WTC11 (cell line): ENCODE results near the gene BORCS5. TPM values are rescaled to one million over a fixed set of nuclear protein-coding genes. Genes with fewer than 3 reads are reported as not detected.

Experiments used
- ATAC-seq: fragments of 200-7000 bp; cut with Tn5 transposase; 2 replicates; pipeline ENCODE4 v1.10.0; 2021; ENCODE audit warnings: mild to moderate bottlenecking, moderate library complexity
- CTCF ChIA-PET: fragments of 300-600 bp; sonication (Branson Sonifier 250); formaldehyde crosslinking; loops from one replicate; lab custom pipeline; 2021; ENCODE audit warnings: antibody characterized with exemption; lab: Charles Lee
- POLR2A ChIA-PET: fragments of 350-600 bp; sonication (Branson Sonifier 250); formaldehyde crosslinking; loops from one replicate; lab custom pipeline; 2021; ENCODE audit warnings: antibody characterized with exemption; lab: Charles Lee
- DNase-seq: peaks from one replicate; pipeline ENCODE4 v3.0.0; 2021; ENCODE audit warnings: low spot score
- H3K27ac Mint-ChIP-seq: 2 replicates; pipeline ENCODE4 v1.8.0; 2021; ENCODE audit warnings: mixed read lengths
- H3K27me3 Mint-ChIP-seq: 2 replicates; pipeline ENCODE4 v1.8.0; 2021; ENCODE audit warnings: low read depth, mild to moderate bottlenecking, moderate library complexity, mixed read lengths
- H3K36me3 Mint-ChIP-seq: 2 replicates; pipeline ENCODE4 v1.8.0; 2021; ENCODE audit warnings: mixed read lengths
- H3K4me1 Mint-ChIP-seq: 2 replicates; pipeline ENCODE4 v1.8.0; 2022; ENCODE audit warnings: mixed read lengths
- H3K4me3 Mint-ChIP-seq: 2 replicates; pipeline ENCODE4 v1.8.0; 2021; ENCODE audit warnings: mild to moderate bottlenecking, moderate library complexity, mixed read lengths
- H3K9me3 Mint-ChIP-seq: 2 replicates; pipeline ENCODE4 v1.8.0; 2021; ENCODE audit warnings: mixed read lengths
- ATF1 ChIP-seq: sonication (generic); formaldehyde crosslinking; IDR thresholded peaks from 2 replicates; pipeline ENCODE4 v1.8.1; 2023; ENCODE audit warnings: mild to moderate bottlenecking, moderate library complexity, missing genetic modification reagents
- CREM ChIP-seq: sonication (generic); formaldehyde crosslinking; IDR thresholded peaks from 2 replicates; pipeline ENCODE4 v1.8.1; 2022; ENCODE audit warnings: mild to moderate bottlenecking, missing genetic modification reagents, moderate library complexity
- ELF4 ChIP-seq: sonication (generic); formaldehyde crosslinking; IDR thresholded peaks from 2 replicates; pipeline ENCODE4 v1.8.1; 2022; ENCODE audit warnings: low read depth, mild to moderate bottlenecking, moderate library complexity, missing genetic modification reagents
- FOXK1 ChIP-seq: sonication (generic); formaldehyde crosslinking; IDR thresholded peaks from 2 replicates; pipeline ENCODE4 v1.8.0; 2022; ENCODE audit warnings: mild to moderate bottlenecking, moderate library complexity, missing genetic modification reagents
- GRHL2 ChIP-seq: fragments of 250-450 bp; sonication (Bioruptor Pico); IDR thresholded peaks from 2 replicates; pipeline ENCODE4 v1.8.0; 2022; ENCODE audit warnings: mild to moderate bottlenecking, moderate library complexity; ENCODE audit not compliant: insufficient replicate concordance, severe bottlenecking
- GTF2I ChIP-seq: fragments of 250-450 bp; sonication (Bioruptor Pico); conservative IDR thresholded peaks from 2 replicates; pipeline ENCODE4 v1.4.0; 2021; ENCODE audit warnings: mild to moderate bottlenecking
- NR1H2 ChIP-seq: sonication (generic); formaldehyde crosslinking; IDR thresholded peaks from 2 replicates; pipeline ENCODE4 v1.9.0; 2021; ENCODE audit warnings: mild to moderate bottlenecking, moderate library complexity, missing genetic modification reagents
- NR2C2 ChIP-seq: sonication (generic); formaldehyde crosslinking; IDR thresholded peaks from 2 replicates; pipeline ENCODE4 v1.8.0; 2022; ENCODE audit warnings: mild to moderate bottlenecking, missing genetic modification reagents
- NR3C1 ChIP-seq: sonication (generic); formaldehyde crosslinking; conservative IDR thresholded peaks from 2 replicates; pipeline ENCODE4 v1.8.1; 2023; ENCODE audit warnings: low read depth, mild to moderate bottlenecking, missing genetic modification reagents
- SOX15 ChIP-seq: fragments of 250-450 bp; sonication (Bioruptor Pico); IDR thresholded peaks from 2 replicates; pipeline ENCODE4 v1.9.0; 2021; ENCODE audit warnings: mild to moderate bottlenecking
- SP1 ChIP-seq: sonication (generic); formaldehyde crosslinking; conservative IDR thresholded peaks from 2 replicates; pipeline ENCODE4 v1.8.1; 2022; ENCODE audit warnings: missing genetic modification reagents
- TEAD4 ChIP-seq: sonication (generic); formaldehyde crosslinking; IDR thresholded peaks from 2 replicates; pipeline ENCODE4 v1.8.0; 2022; ENCODE audit warnings: mild to moderate bottlenecking, missing genetic modification reagents
- ZNF121 ChIP-seq: sonication (generic); formaldehyde crosslinking; IDR thresholded peaks from 2 replicates; pipeline ENCODE4 v1.8.0; 2023; ENCODE audit warnings: missing genetic modification reagents
- ZNF138 ChIP-seq: sonication (generic); formaldehyde crosslinking; conservative IDR thresholded peaks from 2 replicates; pipeline ENCODE4 v1.8.1; 2022; ENCODE audit warnings: mild to moderate bottlenecking, moderate library complexity, missing genetic modification reagents
- ZNF219 ChIP-seq: sonication (generic); formaldehyde crosslinking; IDR thresholded peaks from 2 replicates; pipeline ENCODE4 v1.8.0; 2023; ENCODE audit warnings: missing genetic modification reagents, mild to moderate bottlenecking, borderline replicate concordance
- total RNA-seq: library from RNA; stranded (reverse); gene quantifications from 3 replicates; pipeline ENCODE4 v1.2.3, GENCODE V29; 2021
- TF ChIP-seq, protein P1 (sequence below): fragments of 250-450 bp; sonication (Bioruptor Pico); IDR thresholded peaks from 2 replicates; pipeline ENCODE4 v1.9.0; 2021; ENCODE audit warnings: mild to moderate bottlenecking
- TF ChIP-seq, protein P2 (sequence below): sonication (generic); formaldehyde crosslinking; IDR thresholded peaks from 2 replicates; pipeline ENCODE4 v1.8.1; 2023; ENCODE audit warnings: mild to moderate bottlenecking, missing genetic modification reagents
- TF ChIP-seq, protein P3 (sequence below): sonication (generic); formaldehyde crosslinking; IDR thresholded peaks from 2 replicates; pipeline ENCODE4 v1.8.1; 2022; ENCODE audit warnings: missing genetic modification reagents, borderline replicate concordance
- TF ChIP-seq, protein P4 (sequence below): sonication (generic); formaldehyde crosslinking; IDR thresholded peaks from 2 replicates; pipeline ENCODE4 v1.8.1; 2022; ENCODE audit warnings: low read depth, missing genetic modification reagents, borderline replicate concordance
- TF ChIP-seq, protein P5 (sequence below): fragments of 250-450 bp; sonication (Bioruptor Pico); IDR thresholded peaks from 2 replicates; pipeline ENCODE4 v1.9.0; 2021; ENCODE audit warnings: mild to moderate bottlenecking
- TF ChIP-seq, protein P6 (sequence below): sonication (generic); formaldehyde crosslinking; conservative IDR thresholded peaks from 2 replicates; pipeline ENCODE4 v1.8.1; 2023; ENCODE audit warnings: mild to moderate bottlenecking, low read depth, missing genetic modification reagents, moderate library complexity
- TF ChIP-seq, protein P7 (sequence below): fragments of 250-450 bp; sonication (Bioruptor Pico); IDR thresholded peaks from 2 replicates; pipeline ENCODE4 v2.1.2; 2022; ENCODE audit warnings: mild to moderate bottlenecking, moderate library complexity

Gene BORCS5
- total RNA-seq, 1 experiment from 2014 or later = 16.4 TPM

DNA sequence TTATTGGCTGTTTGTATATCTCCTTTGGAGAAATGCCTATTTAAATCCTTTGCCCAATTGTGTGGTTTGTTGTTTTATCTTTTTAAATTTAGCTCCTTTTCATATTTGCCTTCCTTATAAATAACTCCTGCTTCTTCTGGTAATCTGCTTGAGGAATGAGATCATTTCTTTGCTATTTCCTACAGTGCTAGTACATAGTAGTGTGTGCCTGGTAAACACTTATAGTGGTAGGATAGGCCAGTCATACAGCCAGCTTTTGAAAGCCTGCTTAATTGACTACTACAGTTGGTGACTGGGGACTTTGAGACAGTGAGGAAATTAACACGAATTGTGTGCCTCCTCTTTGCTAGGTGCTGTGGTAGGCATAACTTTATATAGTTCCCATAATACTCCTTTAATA, 68.7 kb downstream of the BORCS5 start:
- ATAC-seq (no peak), DNase-seq (no peak)
- POLR2A ChIA-PET = no interaction called here

DNA sequence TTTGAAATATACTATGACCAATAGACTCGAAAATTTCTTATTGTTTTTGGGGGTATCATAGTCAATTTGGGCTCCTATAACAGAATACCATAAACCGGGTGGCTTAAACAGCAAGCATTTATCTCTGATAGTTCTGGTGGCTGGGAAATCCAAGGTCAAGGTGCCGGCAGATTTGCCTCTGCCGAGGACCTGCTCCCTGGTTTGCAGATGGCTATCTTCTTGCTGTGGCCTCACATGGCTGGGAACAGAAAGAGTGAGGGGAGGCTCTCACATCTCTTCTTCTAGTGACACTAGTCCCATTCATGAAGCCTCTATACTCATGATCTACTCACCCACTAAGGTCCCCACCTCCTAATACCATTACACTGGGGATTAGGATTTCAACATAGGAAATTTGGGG, 70.7 kb downstream of the BORCS5 start:
- H3K27ac Mint-ChIP-seq = no peak overlapping the region
- H3K4me1 Mint-ChIP-seq = peaks cover 13% of the 10 kb centered on the region
- ChIA-PET CTCF (no interaction called here), POLR2A (no interaction called here)
- ATAC-seq (no peak), DNase-seq (no peak)
- peaks cover 4% of the 10 kb centered on the region; the same call in 1 of the 2 replicates for H3K27me3 Mint-ChIP-seq
- peaks cover 10% of the 10 kb centered on the region for H3K9me3 Mint-ChIP-seq
- peaks cover 14% of the 10 kb centered on the region for H3K36me3 Mint-ChIP-seq
- TF ChIP-seq ZNF138 (no peak), ELF4 (CRISPR knock-in tag) (no peak), NR2C2 (no peak), ATF1 (no peak), TEAD4 (CRISPR knock-in tag) (no peak), ZNF121 (CRISPR knock-in tag) (no peak), ZNF219 (no peak), SOX15 (CRISPR knock-in tag) (no peak), NR3C1 (CRISPR knock-in tag) (no peak), NR1H2 (CRISPR knock-in tag) (no peak), FOXK1 (CRISPR knock-in tag) (no peak), GRHL2 (no peak), GTF2I (CRISPR knock-in tag) (no peak), CREM (CRISPR knock-in tag) (no peak)
- TF ChIP-seq, protein P1, sequence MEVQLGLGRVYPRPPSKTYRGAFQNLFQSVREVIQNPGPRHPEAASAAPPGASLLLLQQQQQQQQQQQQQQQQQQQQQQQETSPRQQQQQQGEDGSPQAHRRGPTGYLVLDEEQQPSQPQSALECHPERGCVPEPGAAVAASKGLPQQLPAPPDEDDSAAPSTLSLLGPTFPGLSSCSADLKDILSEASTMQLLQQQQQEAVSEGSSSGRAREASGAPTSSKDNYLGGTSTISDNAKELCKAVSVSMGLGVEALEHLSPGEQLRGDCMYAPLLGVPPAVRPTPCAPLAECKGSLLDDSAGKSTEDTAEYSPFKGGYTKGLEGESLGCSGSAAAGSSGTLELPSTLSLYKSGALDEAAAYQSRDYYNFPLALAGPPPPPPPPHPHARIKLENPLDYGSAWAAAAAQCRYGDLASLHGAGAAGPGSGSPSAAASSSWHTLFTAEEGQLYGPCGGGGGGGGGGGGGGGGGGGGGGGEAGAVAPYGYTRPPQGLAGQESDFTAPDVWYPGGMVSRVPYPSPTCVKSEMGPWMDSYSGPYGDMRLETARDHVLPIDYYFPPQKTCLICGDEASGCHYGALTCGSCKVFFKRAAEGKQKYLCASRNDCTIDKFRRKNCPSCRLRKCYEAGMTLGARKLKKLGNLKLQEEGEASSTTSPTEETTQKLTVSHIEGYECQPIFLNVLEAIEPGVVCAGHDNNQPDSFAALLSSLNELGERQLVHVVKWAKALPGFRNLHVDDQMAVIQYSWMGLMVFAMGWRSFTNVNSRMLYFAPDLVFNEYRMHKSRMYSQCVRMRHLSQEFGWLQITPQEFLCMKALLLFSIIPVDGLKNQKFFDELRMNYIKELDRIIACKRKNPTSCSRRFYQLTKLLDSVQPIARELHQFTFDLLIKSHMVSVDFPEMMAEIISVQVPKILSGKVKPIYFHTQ = no peak
- TF ChIP-seq, protein P2, sequence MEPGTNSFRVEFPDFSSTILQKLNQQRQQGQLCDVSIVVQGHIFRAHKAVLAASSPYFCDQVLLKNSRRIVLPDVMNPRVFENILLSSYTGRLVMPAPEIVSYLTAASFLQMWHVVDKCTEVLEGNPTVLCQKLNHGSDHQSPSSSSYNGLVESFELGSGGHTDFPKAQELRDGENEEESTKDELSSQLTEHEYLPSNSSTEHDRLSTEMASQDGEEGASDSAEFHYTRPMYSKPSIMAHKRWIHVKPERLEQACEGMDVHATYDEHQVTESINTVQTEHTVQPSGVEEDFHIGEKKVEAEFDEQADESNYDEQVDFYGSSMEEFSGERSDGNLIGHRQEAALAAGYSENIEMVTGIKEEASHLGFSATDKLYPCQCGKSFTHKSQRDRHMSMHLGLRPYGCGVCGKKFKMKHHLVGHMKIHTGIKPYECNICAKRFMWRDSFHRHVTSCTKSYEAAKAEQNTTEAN (CRISPR knock-in tag) = no peak
- TF ChIP-seq, protein P3, sequence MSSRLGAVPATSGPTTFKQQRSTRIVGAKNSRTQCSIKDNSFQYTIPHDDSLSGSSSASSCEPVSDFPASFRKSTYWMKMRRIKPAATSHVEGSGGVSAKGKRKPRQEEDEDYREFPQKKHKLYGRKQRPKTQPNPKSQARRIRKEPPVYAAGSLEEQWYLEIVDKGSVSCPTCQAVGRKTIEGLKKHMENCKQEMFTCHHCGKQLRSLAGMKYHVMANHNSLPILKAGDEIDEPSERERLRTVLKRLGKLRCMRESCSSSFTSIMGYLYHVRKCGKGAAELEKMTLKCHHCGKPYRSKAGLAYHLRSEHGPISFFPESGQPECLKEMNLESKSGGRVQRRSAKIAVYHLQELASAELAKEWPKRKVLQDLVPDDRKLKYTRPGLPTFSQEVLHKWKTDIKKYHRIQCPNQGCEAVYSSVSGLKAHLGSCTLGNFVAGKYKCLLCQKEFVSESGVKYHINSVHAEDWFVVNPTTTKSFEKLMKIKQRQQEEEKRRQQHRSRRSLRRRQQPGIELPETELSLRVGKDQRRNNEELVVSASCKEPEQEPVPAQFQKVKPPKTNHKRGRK (CRISPR knock-in tag) = no peak
- TF ChIP-seq, protein P4, sequence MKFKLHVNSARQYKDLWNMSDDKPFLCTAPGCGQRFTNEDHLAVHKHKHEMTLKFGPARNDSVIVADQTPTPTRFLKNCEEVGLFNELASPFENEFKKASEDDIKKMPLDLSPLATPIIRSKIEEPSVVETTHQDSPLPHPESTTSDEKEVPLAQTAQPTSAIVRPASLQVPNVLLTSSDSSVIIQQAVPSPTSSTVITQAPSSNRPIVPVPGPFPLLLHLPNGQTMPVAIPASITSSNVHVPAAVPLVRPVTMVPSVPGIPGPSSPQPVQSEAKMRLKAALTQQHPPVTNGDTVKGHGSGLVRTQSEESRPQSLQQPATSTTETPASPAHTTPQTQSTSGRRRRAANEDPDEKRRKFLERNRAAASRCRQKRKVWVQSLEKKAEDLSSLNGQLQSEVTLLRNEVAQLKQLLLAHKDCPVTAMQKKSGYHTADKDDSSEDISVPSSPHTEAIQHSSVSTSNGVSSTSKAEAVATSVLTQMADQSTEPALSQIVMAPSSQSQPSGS (CRISPR knock-in tag) = no peak
- TF ChIP-seq, protein P5, sequence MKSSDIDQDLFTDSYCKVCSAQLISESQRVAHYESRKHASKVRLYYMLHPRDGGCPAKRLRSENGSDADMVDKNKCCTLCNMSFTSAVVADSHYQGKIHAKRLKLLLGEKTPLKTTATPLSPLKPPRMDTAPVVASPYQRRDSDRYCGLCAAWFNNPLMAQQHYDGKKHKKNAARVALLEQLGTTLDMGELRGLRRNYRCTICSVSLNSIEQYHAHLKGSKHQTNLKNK = no peak
- TF ChIP-seq, protein P6, sequence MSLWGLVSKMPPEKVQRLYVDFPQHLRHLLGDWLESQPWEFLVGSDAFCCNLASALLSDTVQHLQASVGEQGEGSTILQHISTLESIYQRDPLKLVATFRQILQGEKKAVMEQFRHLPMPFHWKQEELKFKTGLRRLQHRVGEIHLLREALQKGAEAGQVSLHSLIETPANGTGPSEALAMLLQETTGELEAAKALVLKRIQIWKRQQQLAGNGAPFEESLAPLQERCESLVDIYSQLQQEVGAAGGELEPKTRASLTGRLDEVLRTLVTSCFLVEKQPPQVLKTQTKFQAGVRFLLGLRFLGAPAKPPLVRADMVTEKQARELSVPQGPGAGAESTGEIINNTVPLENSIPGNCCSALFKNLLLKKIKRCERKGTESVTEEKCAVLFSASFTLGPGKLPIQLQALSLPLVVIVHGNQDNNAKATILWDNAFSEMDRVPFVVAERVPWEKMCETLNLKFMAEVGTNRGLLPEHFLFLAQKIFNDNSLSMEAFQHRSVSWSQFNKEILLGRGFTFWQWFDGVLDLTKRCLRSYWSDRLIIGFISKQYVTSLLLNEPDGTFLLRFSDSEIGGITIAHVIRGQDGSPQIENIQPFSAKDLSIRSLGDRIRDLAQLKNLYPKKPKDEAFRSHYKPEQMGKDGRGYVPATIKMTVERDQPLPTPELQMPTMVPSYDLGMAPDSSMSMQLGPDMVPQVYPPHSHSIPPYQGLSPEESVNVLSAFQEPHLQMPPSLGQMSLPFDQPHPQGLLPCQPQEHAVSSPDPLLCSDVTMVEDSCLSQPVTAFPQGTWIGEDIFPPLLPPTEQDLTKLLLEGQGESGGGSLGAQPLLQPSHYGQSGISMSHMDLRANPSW = no peak
- H3K4me3 Mint-ChIP-seq = no peak overlapping the region

More for the DNA sequence above, 68.7 kb downstream of the BORCS5 start:
- Mint-ChIP-seq H3K4me1 (peaks cover 13% of the 10 kb centered on the region), H3K27me3 (peaks cover 4% of the 10 kb centered on the region; the same call in 1 of the 2 replicates), H3K27ac (no peak overlapping the region), H3K36me3 (peaks cover 28% of the 10 kb centered on the region), H3K4me3 (no peak overlapping the region), H3K9me3 (peaks cover 17% of the 10 kb centered on the region)
- CTCF ChIA-PET = no interaction called here
- TF ChIP-seq, protein P7, sequence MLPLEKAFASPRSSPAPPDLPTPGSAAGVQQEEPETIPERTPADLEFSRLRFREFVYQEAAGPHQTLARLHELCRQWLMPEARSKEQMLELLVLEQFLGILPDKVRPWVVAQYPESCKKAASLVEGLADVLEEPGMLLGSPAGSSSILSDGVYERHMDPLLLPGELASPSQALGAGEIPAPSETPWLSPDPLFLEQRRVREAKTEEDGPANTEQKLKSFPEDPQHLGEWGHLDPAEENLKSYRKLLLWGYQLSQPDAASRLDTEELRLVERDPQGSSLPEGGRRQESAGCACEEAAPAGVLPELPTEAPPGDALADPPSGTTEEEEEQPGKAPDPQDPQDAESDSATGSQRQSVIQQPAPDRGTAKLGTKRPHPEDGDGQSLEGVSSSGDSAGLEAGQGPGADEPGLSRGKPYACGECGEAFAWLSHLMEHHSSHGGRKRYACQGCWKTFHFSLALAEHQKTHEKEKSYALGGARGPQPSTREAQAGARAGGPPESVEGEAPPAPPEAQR (CRISPR knock-in tag) = no peak
- no peak for TF ChIP-seq SP1
